Neuronal stem cell (in vitro differentiated cells): ENCODE measurements around the gene SH3BP4.
A peak's percentile ranks its signal among the peaks of the same experiment; 100 is the strongest.

Experiments
- DNase-seq: peaks from one replicate; pipeline ENCODE4 v3.0.0-alpha.2; 2013; ENCODE audit warnings: low spot score
- H2AFZ ChIP-seq: one replicate; pipeline ENCODE4 v1.6.1; 2013; ENCODE audit warnings: mild to moderate bottlenecking, low read length, inconsistent platforms
- H2AK5ac ChIP-seq: 2 replicates; pipeline ENCODE4 v1.6.1; 2013; ENCODE audit warnings: low read depth, mild to moderate bottlenecking, inconsistent platforms, low read length, moderate library complexity, mixed read lengths
- H2BK120ac ChIP-seq: 2 replicates; pipeline ENCODE4 v1.6.1; 2013; ENCODE audit warnings: low read depth, mild to moderate bottlenecking, inconsistent platforms, low read length, moderate library complexity, mixed read lengths
- H2BK12ac ChIP-seq: one replicate; pipeline ENCODE4 v1.6.1; 2013; ENCODE audit warnings: low read length, inconsistent platforms
- H2BK15ac ChIP-seq: 2 replicates; pipeline ENCODE4 v1.6.1; 2013; ENCODE audit warnings: mild to moderate bottlenecking, low read length, inconsistent platforms, mixed read lengths
- H2BK5ac ChIP-seq: one replicate; pipeline ENCODE4 v1.6.1; 2013; ENCODE audit warnings: inconsistent platforms, mild to moderate bottlenecking, low read length, moderate library complexity
- H3K14ac ChIP-seq: one replicate; pipeline ENCODE4 v1.6.1; 2013; ENCODE audit warnings: low read length, inconsistent platforms
- H3K18ac ChIP-seq: 2 replicates; pipeline ENCODE4 v1.6.1; 2013; ENCODE audit warnings: low read length, inconsistent platforms
- H3K23ac ChIP-seq: 2 replicates; pipeline ENCODE4 v1.6.1; 2013; ENCODE audit warnings: low read depth, mild to moderate bottlenecking, mixed read lengths, low read length, inconsistent platforms; ENCODE audit not compliant: poor library complexity
- H3K27ac ChIP-seq: replicated peaks from 3 replicates; pipeline ENCODE4 v1.5.1; 2013; ENCODE audit warnings: low read length, inconsistent platforms
- H3K27me3 ChIP-seq, 3 experiments: 2 replicates each; pipeline ENCODE4 v1.6.1; 2013; ENCODE audit warnings: low read length in 3 of 3, mild to moderate bottlenecking in 2 of 3, inconsistent platforms in 1 of 3, low read depth in 1 of 3, mixed read lengths in 1 of 3, moderate library complexity in 1 of 3; ENCODE audit not compliant: control insufficient read depth in 3 of 3, insufficient read depth in 3 of 3
- H3K36me3 ChIP-seq, 2 donors: replicated peaks in 1 of 2; 2 replicates each; pipeline ENCODE4 v1.6.1; 2013; ENCODE audit warnings: low read length in 2 of 2; ENCODE audit not compliant: control insufficient read depth in 2 of 2, insufficient read depth in 2 of 2
- H3K4ac ChIP-seq: 2 replicates; pipeline ENCODE4 v1.6.1; 2013; ENCODE audit warnings: inconsistent platforms, mild to moderate bottlenecking, low read length, moderate library complexity
- H3K4me1 ChIP-seq, 2 donors: 1 replicate in 1 of 2; 2 replicates in 1 of 2; pipeline ENCODE4 v1.6.1; 2013; ENCODE audit warnings: low read length in 2 of 2, low read depth in 1 of 2; ENCODE audit not compliant: control insufficient read depth in 2 of 2, insufficient read depth in 1 of 2
- H3K4me2 ChIP-seq: one replicate; pipeline ENCODE4 v1.6.1; 2013; ENCODE audit warnings: mild to moderate bottlenecking, low read length, inconsistent platforms; ENCODE audit not compliant: insufficient read depth, poor library complexity, severe bottlenecking
- H3K4me3 ChIP-seq, 2 donors: 2 replicates each; pipeline ENCODE4 v1.5.1; 2013; ENCODE audit warnings: low read length in 2 of 2, mild to moderate bottlenecking in 2 of 2, inconsistent platforms in 1 of 2, moderate library complexity in 1 of 2
- H3K79me1 ChIP-seq: one replicate; pipeline ENCODE4 v1.6.1; 2013; ENCODE audit warnings: low read depth, mild to moderate bottlenecking, inconsistent platforms, low read length, moderate library complexity
- H3K9ac ChIP-seq: one replicate; pipeline ENCODE4 v1.6.1; 2013; ENCODE audit warnings: mild to moderate bottlenecking, low read depth, low read length, inconsistent platforms; ENCODE audit not compliant: poor library complexity
- H3K9me3 ChIP-seq, 2 donors: replicated peaks in 1 of 2; 2 replicates each; pipeline versions ENCODE3 to v1.6.1; 2013; ENCODE audit warnings: low read length in 2 of 2, mild to moderate bottlenecking in 2 of 2, inconsistent platforms in 1 of 2, low read depth in 1 of 2, mixed read lengths in 1 of 2, moderate library complexity in 1 of 2; ENCODE audit not compliant: control insufficient read depth in 2 of 2, insufficient read depth in 1 of 2
- H4K8ac ChIP-seq: one replicate; pipeline ENCODE4 v1.6.1; 2013; ENCODE audit warnings: low read depth, mild to moderate bottlenecking, inconsistent platforms, low read length, moderate library complexity
- H4K91ac ChIP-seq: one replicate; pipeline ENCODE4 v1.6.1; 2013; ENCODE audit warnings: low read length, low read depth, mild to moderate bottlenecking, inconsistent platforms; ENCODE audit not compliant: poor library complexity
- WGBS, 2 donors: extraction: QIAGEN DNeasy Blood & Tissue Kit; methylation state at CpG; one replicate each; pipeline ENCODE4 v1.1.7; 2013; ENCODE audit warnings: missing lambda C conversion rate in 2 of 2, mixed read lengths in 1 of 2; ENCODE audit not compliant: insufficient read length in 2 of 2, insufficient replicate concordance in 1 of 2; ENCODE audit errors: extremely low coverage in 2 of 2; 5-methylcytosine and 5-hydroxymethylcytosine counted together

Gene SH3BP4

DNA sequence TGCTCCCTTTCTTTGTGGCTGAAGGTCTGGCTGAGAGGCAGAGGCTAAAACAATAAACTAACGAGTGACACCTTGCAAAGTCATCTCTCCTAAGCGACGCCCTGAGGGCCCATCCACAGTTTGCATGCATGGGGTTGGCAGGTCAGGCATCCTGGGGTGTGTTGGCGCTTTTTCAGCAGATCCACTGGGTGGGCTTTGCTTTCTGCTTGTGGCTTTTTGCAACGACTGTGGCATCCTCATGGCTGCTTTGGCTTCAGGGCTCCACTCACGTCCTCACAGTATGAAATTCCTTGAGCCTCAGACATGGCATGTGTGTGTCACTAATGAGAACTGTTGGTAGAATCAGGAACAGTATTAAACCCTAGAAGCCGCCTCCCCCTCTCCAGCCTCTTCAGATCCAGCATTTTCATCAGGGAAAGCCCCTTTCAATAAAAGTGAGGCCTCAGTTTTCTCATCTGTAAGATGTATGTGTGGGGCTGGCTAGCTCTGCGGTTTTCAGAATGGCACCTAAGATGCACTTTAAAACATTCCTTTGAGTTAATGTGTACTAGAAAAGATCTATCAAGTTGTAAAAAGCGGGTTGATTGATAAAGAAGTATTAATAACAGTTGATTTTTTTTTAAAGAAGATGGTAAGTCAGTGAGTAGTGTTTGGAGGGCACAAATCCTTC, 72.5 kb downstream of the SH3BP4 start:
- no peak overlapping the region for H2AFZ ChIP-seq
- H3K27ac ChIP-seq: no peak overlapping the region
- H3K79me1 ChIP-seq: peaks cover 13% of the 10 kb centered on the region
- no peak overlapping the region for H2BK120ac ChIP-seq
- no peak overlapping the region for H3K9ac ChIP-seq
- peaks cover 4 to 42% of the 10 kb centered on the region in 2 donors for H3K36me3 ChIP-seq
- H3K23ac ChIP-seq: no peak overlapping the region
- no peak overlapping the region for H2BK12ac ChIP-seq
- peaks cover 0 to 6% of the 10 kb centered on the region in 2 donors for H3K9me3 ChIP-seq
- H3K14ac ChIP-seq: no peak overlapping the region
- H3K4me3 ChIP-seq: no peak overlapping the region
- H2BK15ac ChIP-seq: no peak overlapping the region
- H3K4ac ChIP-seq: no peak overlapping the region
- 100% methylated on average over 1 of the region's 9 CpGs; no CpG with 5 or more reads in 1 of the 2 donors for WGBS, 2 donors
- H4K8ac ChIP-seq: no peak overlapping the region
- H4K91ac ChIP-seq: no peak overlapping the region
- peaks cover 0 to 19% of the 10 kb centered on the region in 2 donors for H3K4me1 ChIP-seq
- no peak overlapping the region for H3K4me2 ChIP-seq
- no peak overlapping the region for H3K18ac ChIP-seq
- H2AK5ac ChIP-seq: no peak overlapping the region
- DNase-seq: no peak
- no peaks in the 10 kb centered on the region for H3K27me3 ChIP-seq
- H2BK5ac ChIP-seq: no peak overlapping the region

DNA sequence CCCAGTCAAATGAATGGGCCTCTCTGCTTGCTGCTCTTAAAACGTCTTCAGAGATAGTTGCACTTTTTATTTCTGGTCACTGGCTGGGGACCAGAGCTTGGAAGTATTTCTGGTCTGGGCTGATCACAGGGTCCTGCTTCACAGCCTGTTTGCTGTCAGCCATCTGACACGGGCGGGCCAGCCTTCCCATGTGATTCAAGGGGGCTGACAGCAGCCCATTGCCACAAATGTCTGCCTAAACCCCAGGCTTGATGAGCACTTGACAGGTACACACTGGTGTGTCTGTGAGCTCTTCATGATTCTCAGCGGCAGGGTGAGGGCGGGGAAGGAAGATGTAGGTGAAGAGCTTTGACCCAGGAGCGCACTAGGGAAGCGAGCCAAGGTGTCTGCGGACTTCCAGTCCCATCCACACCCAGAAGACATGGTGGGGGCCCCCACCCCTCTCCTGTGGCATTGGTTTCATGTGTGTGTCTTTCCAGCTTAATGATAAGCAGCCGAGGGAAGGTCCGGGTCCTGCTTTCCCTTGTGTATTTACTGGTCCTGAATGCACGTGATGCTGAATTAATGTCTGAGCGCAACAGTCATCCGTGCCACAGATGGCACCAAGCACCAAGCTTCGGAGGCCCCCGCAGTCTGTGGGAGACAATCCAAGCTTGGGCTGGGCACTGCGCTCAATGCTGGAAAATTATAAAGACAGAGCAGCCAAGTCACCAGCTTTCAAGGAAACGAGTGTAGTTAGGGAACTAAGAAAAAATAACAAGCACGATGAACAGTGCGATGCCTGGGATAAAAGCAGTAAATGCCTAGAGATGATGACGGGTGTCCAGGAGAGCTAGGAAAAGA, 73.3 kb downstream of the SH3BP4 start:
- H3K4me1 ChIP-seq: peaks cover 0 to 21% of the 10 kb centered on the region in 2 donors

DNA sequence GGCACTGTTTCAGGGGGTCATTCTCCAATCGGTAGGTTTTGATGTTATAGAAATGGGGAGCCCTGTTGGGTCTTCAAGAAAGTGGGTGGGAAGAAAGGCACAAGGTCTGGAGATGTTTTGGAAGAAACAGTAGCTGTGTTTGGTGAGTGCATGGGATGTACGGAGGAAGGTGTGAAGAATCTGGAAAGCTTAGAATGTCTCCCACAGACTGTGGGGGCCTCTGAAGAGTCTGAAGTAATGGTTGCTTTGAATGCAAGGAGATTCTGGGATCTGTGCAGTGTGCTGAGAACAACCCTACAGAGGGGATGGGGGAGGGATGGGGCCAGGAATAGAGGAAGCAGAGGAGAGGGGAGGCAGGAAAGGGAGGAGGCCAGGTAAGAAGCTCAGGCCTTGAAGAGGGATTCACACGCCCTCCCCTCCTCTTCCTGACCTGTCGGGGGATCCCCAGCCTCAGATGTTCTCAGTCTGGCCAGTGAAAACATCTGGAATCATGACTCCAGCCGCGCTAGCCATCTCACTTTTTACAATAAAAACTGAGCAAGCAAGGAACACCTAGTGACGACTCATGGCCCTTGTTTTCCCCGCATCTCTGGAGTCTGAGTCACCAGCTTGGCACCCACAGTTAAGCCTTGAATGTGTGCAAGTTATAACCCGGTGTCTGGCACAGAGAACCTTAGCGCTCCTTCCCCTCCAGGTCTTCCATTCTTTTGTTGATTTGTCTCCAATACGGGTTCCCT, 74.2 kb downstream of the SH3BP4 start:
- Histone ChIP-seq H3K27ac (no peak overlapping the region), H3K27me3 (no peaks in the 10 kb centered on the region), H3K23ac (no peak overlapping the region), H4K91ac (no peak overlapping the region), H3K9me3 (peaks cover 0 to 9% of the 10 kb centered on the region in 2 donors), H2AK5ac (no peak overlapping the region), H3K9ac (no peak overlapping the region), H3K4me1 (peaks cover 0 to 26% of the 10 kb centered on the region in 2 donors), H2BK12ac (no peak overlapping the region), H2BK15ac (no peak overlapping the region), H2AFZ (no peak overlapping the region), H3K79me1 (peaks cover 22% of the 10 kb centered on the region), H3K4me3 (no peak overlapping the region), H2BK5ac (no peak overlapping the region), H4K8ac (no peak overlapping the region), H3K36me3 (peaks cover 4 to 39% of the 10 kb centered on the region in 2 donors), H3K4me2 (no peak overlapping the region), H3K18ac (no peak overlapping the region), H3K14ac (no peak overlapping the region), H2BK120ac (no peak overlapping the region), H3K4ac (no peak overlapping the region)
- no CpG with 5 or more reads among the region's 11 CpGs for WGBS, 2 donors
- no peak for DNase-seq

More for the DNA sequence above, 73.3 kb downstream of the SH3BP4 start:
- no peak overlapping the region for H3K27ac ChIP-seq
- no peak overlapping the region for H3K4ac ChIP-seq
- peak overlapping the region; percentile 52 for H3K18ac ChIP-seq
- H4K8ac ChIP-seq: peak overlapping the region; percentile 23
- peaks cover 0 to 9% of the 10 kb centered on the region in 2 donors for H3K9me3 ChIP-seq
- no peak overlapping the region for H2BK15ac ChIP-seq
- no CpG with 5 or more reads among the region's 20 CpGs for WGBS, 2 donors
- no peak overlapping the region for H3K23ac ChIP-seq
- no peak for DNase-seq
- H3K36me3 ChIP-seq: peaks cover 4 to 38% of the 10 kb centered on the region in 2 donors
- no peak overlapping the region for H3K4me2 ChIP-seq
- no peak overlapping the region for H2AFZ ChIP-seq
- no peaks in the 10 kb centered on the region for H3K27me3 ChIP-seq
- no peak overlapping the region for H2BK12ac ChIP-seq
- no peak overlapping the region for H2BK120ac ChIP-seq
- H4K91ac ChIP-seq: no peak overlapping the region
- no peak overlapping the region for H3K14ac ChIP-seq
- H3K9ac ChIP-seq: no peak overlapping the region
- H2BK5ac ChIP-seq: no peak overlapping the region
- H2AK5ac ChIP-seq: no peak overlapping the region
- peaks cover 15% of the 10 kb centered on the region for H3K79me1 ChIP-seq
- H3K4me3 ChIP-seq: no peak overlapping the region
